CMK (cell line): ENCODE measurements around the gene NDUFS2.

Experiments used
- DNase-seq: peaks from one replicate; pipeline ENCODE4 v3.0.0-alpha.2; 2010; ENCODE audit warnings: low read depth

The NDUFS2 gene

DNA sequence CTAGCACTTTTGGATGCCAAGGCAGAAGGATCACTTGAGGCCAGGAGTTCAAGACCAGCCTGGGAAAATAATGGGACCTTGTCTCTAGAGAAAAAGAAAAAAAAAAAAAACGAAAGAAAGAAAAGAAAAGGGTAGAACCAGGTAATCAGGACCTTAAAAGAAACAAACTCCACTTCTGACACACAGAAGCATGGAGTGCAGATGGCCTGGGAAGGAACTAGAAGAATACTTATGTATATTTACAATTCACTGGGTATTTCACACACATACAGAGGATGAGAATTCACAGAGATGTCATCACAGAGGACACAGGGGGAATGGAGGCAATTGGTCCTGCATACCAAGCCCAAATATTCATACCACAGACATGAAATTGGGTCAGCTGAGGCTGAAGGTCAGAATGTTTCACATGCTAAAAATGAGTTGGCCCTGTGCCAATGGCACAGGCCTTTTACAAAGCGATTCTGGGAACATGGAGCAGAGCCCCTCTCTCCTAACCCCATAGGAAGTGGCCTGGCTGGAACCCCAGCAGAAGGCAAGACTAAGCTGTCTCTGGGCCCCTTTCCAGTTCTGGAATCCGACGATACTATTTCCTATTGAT is 29.3 kb upstream of the NDUFS2 start:
- DNase-seq = no peak

DNA sequence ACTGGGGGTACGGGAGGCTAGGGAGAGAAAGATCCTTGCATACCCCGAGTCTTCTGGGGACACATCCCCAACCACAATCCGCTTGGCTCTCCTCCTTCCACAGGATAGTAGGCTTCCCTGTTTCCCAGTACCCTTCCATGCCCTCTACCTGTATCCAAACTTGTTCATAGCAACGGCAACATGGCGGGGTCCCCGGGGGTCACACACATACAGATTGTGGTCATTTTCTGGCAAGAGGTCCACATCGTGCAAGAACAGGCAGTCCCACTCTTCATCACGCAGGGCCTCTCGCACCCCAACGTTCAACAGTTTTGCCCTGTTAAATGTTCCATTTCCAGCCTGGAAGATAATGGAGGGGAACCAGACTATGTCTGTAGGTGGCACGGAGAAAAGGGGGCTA is 28.5 kb upstream of the NDUFS2 start:
- no peak for DNase-seq

DNA sequence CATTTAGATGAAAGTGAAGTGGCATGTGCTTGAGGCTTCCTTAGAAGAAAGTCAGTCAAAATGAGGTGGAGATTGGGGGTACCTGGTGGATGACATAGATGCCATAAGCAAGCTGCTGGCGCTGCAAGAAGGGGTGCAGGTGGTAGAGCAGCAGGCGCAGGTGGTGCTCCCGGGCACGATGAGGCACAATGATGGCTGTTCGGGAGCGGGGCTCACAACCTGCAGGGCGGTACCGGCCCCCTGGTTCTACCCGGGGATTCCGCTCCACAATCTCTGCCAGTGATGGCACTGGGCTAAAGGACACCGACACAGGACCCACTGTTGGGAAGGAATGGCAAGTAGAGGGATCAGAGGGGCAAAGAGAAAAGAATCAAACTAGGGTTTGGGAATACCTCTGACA is 27.3 kb upstream of the NDUFS2 start:
- DNase-seq = no peak

DNA sequence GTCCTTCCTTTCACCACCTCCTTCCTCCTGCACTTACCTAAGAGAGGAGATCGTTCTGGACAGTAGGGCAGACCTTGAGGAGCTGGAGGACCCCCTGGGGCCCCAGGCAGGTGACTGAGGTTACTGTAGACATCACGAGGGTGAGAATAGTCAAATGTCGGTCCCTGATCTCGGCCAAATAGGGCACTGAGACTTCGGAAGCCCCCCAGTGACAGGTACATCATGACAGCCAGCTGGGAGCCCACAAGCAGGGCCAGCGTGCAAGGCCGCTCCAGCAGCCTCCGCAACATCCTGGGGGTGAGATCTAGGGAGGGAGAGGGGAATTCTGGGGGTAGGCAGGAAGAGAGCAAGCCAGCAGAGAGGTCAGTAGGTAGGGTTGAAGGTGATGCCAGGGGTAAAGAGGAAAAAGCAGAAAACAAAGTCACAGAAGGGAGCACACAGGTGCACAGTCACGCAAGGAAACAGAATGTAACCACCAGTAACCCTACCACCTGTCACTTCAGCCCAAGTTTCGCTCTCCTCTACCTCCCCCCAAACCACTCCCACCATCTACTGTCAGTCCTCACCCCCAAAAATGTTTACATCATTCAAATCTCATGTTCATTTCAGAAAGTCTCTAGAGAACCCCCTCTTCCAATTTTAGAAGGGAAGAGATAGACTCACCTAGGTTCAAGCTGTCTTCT is 26.3 kb upstream of the NDUFS2 start:
- no peak for DNase-seq

DNA sequence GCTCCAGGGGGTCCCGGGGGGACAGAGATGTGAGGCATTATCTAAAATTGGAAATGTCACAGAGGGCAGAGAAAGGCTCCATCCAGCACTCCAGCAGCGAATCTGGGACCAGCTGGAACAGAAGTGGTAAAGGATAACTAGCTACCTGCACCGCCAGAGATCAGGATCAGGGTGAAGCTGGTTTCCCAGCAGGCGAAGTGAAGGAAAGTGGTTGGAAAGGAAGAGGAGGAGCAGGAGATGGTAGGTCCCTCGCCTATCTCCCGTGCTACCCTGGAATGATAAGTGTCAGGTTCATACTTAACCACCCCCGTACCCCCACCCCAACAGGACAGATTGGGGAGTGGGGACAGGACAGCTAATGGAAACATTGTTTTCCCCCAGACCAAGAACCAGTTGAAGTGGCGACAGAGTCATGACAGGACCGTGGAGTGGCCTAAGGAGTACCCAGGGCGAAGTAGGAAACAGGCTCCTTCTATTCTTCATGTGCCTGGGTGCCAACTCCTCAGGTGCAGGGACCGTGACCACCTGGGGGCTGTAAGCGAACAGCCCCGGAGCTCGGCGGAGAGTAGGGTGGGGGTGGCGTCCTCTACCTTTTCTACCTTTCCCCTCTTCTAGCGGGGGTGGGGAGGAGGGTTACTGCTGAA is 25.6 kb upstream of the NDUFS2 start:
- no peak for DNase-seq

DNA sequence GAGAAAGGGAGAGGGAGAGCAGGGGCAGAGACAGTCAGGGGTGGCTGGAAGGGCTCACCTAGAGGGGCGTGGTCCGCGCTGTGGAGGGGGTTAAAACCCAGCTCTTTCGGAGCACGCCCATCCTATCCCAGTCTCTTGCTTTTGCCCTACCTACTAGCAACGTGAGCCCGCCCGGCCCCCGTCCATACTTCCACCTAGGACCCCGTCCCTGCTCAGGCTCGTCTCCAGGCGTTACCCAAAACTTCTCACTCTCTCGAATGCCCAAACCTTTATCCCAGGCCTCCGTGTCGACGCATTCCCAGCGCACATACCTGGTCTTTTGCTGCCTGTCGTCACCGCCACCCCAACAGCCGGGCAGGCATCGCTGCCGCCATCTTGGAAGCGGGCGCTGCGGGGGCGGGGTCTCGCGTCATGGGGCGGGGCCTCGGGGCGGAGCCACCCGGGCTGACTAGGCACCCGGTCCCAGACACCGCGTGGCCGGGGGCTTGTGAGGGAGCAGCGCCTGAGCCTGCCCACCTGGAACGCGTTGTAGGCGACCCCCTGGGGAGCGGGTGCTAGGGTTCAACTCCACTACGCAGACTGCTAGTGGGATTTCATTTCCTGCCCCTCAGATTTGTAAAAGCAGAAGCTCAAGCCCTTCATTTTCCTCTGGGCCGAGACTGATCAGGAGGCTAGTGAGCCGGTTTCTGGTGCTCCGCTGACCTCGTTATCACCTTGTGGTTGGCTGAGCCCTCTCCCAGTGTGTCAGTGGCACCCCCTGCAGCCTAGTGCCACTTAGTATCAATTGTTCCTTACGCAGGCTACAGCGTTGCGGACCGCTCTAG is 24.8 kb upstream of the NDUFS2 start, which contains the start of gene B4GALT3:
Gene B4GALT3, minus strand, starts transcription at position 396 of the 824 bp plus-strand sequence. CDS start 1,447 bp downstream, outside the sequence.
- DNase-seq = peak; percentile 87

DNA sequence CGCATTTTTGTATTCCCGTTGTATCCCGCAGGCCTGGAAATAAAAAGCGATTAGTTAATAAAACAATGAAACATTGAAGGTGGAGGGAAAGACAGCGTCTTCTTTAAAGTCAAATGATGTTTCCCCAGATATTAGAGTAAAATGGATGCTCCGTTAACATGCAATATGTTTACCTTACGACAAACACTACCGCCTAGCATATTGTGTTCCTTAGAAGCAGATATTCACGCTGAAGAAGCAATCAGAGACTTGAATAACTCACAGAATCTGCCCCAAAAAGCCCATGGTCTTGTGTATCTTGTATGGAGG is 24.3 kb upstream of the NDUFS2 start:
- DNase-seq = no peak

DNA sequence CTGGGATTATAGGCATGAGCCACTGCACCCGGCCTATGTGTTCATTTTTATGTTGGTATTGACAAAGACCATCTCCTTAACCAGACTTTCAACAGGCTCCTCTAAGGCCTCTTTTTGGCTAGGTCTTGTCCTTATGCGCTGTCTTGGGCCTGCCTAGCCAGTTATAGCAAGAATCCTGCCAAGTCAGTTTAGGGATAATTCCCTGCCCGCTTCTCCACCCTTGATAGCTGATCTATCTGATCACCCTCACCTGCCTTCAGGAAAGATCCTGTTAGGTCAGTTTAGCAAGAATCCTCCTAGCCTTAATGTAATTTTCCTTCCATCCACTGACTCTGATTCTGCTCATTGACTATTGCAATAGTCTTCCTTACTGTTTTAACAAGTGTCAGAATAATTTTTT is 22.5 kb upstream of the NDUFS2 start:
- DNase-seq = no peak

DNA sequence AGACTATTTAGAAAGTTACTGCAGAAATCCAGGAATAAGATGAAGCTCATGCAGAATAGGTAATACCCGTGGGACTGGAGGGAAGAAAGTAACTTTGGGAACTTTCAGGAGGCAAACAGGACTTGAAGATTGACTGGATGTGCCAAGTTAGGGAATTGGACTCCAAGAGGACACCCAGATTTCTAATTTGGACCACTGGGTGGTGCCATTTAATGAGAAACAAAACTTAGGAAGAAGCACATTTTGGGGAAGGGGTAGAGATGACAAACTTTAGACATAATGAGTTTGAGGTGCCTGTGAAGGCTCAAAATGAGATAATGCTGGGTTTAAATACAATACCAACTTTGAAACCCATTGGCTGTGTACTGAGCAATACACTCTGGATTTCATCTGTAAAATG is 21.5 kb upstream of the NDUFS2 start:
- no peak for DNase-seq

DNA sequence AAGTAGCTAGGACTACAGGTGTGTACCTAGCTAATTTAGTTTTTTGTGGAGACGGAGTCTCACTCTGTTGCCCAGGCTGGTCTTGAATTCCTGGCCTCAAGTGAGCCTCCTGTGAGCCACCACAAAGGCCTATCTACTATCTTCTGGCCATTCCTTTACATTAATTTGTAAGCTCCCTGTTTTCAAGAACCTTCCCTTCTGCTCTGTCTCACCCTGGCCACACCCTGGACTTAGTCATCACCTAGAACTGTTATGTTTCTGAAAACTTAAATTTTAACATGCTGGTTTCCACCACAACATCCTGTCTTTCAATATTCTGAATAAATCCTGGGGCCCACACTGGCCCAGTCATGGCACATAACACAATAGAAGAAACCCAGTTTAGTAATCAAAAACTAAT is 20.0 kb upstream of the NDUFS2 start:
- DNase-seq = no peak

DNA sequence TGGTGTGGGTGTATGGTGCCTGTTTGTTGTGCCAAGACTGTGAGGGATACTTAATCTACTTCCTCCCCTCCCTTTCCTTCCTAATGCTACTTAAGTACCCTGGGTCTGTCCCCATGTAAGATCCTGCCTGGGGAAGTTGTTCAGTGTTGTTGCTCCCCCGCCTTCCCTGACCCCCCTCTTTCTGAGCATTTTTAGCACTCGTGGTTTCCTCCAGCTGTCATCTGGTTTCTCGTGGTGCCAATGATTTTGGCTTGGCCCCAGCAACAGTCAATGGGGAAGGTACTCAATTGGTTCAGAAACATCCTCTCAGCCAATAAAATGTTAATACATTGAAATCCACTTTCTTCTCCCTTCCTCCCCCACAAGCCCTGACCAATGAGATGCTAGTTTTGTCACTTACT is 16.9 kb upstream of the NDUFS2 start:
- DNase-seq = peak; percentile 51

DNA sequence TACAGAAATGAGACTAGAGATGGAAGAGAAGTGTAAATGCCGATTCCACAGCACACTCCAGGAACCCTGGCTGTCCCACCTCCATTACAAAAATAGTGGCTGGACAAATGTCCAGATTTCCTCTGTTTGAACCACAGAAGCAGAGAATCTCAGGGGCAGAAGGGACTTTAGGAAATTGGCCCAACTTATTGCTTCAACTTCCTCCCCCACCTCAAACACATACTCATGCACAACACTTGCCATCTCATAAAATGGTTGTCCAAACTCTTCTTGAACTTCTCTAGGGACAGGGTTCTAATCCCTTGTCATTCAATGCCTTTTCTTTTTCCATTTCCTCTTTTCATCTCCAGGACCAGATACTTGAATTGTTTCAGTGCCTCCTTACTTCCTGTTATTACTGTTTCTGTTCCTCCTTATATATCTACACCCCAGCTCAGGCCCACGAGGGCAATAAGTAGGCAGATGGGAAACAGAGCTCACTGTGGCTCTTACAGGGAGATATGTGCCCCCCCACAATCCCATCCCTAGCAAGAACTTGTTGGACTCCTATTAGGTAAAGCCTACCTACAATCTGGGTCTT is 16.3 kb upstream of the NDUFS2 start:
- no peak for DNase-seq

DNA sequence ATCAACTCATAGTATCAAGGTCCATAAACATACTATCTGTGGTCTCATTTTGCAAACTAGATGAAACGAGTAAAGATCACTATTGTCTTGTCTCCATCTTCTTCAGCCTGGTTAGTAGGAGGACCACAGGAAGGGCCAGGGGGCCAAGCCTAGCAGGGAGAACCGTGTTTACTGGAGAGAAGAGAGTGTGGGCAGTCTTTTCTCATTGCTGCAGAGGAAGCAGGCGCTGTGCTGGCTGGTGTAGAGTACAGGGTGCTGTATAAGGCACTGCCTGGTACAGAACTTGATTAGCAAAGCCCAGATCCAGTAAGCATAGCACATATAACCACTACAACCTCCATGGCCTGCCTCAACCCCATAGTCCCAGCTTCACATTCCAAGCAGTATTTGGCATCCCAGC is 14.9 kb upstream of the NDUFS2 start:
- DNase-seq = no peak

DNA sequence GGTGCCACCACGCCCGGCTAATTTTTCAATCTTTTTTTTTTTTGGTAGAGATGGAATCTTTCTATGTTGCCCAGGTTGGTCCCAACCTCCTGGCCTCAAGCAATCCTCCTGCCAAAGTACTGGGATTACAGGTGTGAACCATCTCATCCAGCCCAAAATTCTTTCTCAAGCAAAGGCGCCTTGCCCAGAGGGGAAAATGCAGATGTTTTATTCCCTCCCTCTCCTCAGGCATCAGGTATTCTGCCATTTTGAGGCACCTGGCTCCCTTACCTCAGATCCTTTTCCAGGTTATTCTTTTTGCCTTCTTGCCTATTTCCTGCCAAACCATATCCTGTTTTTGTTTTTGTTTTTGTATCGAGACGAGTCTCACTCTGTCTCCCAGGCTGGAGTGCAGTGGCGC is 13.8 kb upstream of the NDUFS2 start:
- DNase-seq = no peak

DNA sequence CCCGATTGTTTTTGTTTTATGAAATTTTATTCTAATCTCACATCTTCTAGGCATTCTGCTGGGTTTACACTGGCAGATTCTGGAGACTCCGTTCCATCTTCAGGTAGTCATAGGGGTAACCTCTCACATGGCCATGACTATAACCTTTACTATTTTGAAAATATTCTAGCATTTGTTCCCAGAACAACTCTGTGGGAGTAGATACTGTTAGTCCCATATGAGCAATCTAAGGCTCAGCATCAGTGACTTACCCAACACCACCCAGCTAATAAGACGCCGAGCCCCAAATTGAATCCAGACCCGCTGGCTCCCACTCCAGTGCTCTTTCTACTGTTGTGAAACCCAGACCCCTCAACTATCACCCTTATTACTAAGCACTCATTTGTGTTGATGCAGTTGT is 13.1 kb upstream of the NDUFS2 start:
- no peak for DNase-seq

DNA sequence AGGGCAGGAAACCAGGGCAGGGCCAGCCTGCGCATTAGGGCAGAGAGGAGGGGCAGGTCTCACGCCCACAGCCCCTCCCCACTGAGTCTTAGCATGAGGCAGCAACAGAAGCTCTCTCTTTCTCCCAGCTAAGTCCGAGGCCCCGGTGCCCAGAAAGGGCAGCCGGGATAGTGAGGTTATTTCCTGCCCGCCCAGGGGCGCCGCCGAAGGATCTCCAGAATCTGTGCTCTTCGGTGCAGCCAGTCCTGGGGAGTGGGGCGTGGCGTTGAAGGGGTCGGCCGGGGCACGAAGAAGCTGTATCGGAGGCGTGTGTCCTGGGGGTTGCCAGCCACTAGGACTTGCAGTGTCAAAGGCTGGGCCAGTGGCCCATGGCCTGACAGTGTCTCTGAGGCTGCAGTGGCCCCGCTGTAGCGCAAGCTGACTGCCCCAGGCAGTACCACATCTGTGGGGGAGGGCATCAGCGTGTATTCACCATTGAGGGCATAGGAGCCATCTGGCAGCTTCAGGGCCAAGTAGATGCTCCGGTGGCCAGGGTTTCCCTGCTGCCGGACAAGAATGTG is 11.1 kb upstream of the NDUFS2 start:
- DNase-seq = no peak

DNA sequence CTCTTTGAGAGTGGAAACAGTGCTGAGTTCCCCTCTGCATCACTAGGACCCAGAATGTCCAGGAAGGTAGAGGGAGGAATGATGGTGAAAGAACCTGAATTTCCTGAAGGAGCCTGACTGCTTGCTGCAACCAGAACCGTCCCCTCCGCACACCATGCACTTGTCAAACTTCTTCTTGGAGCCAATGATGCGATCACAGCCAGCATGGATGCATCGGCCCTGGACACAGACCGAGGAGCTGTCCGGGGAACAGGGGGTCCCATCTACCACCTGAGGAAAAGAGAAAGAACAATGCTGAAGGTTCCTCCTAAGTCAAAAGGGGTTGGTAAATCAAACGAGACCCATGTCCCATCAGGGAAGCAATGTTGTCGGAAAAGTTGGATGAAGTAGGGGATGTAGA is 10.2 kb upstream of the NDUFS2 start:
- no peak for DNase-seq

DNA sequence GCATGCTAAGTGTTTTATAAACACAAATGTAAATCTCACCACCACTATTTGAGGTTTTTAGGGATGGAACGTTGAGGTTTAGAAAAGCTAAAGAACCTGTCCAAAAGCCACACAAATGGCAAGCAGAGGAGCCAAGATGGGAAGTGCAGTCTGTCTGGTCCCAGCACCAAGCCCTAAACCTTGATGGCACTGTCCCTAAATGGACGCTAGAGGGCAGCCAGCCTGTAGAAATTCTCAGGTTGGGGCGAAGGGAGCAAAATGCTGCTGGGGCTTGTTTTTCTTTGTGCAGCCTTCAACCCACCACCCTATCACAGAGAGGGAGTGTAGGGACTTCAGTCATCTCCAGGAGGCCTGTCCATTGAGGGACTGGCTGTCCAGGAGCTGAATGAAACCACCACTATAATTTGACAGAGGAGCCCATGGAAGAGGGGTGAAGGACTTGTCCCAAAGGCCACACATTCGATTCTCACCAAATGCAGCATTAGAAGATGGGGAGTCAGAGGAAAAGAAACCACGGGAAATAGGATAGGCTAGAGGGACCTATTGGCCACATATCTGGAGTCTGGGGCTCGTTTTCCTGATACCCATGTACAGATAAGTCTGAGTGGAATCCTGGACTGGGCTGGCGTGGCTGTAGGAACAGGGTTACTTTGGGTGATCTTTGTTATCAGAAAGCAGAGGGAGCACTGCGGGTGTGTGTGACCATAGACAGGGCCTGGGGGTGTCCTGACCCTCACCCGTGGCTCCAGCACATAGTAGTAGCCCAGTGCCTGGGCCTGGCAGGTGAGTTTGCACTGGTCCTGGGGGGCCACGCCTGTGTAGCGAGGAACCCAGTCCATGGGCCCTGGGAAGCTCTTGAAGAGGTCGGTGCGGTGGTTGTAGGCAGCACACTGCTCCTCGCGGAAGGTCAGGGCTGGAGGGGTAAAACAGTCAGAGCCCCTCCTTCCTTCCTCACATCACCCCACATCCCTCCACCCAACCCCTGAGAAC is 9.4 kb upstream of the NDUFS2 start:
- DNase-seq = peak; percentile 55

DNA sequence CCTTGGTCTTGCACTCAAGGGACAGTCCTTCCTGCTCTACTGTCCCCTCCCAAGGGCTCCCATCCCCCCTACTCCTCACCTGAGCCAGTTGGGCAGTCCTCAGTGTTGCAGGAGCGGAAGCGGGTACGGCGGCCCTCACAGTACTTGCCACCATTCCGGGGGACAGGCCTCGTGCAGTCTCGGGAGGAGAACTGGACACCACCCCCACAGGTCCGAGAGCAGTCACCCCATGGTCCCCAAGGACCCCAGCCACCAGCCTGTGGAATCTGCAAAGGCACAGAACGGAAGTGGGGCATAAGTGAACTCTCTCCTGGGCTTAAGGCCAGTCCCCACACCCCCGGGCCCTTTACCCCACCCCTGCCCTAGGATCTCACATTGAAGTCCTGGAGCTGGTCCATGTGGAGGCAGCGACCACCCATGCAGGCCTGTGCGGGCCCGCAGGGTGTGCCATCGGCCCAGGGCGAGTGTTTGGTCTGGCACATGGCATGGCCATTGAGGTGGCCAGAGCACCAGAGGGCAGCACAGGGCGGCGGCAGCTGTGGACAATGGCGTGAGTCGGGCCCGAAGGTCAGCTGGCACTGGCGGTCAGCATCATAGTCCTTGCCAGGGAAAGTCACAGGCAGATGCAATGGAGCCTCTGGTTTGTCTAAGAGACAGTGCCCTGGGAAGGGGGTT is 8.5 kb upstream of the NDUFS2 start:
- DNase-seq = no peak

DNA sequence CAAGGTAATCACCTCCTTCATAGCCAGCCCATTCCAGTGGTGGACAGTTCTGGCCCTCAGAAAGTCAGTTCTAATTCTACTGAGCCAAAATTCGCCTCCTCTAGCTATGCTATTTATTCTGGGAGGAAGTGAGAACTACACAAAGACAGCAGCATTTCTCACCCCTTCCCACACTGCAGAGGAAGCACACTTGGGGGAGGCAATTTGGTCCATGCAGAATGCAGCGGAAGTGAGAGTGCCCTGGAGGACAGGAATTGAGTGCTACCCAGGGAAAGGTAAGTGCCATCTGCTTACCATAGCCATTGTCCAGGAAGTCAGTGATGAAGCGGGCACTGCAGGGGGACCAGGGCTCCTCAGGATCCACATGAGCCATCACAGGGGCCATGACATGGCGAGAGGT is 7.0 kb upstream of the NDUFS2 start:
- no peak for DNase-seq
